ENCODE measurements around the gene WDR33.

Gene WDR33

DNA sequence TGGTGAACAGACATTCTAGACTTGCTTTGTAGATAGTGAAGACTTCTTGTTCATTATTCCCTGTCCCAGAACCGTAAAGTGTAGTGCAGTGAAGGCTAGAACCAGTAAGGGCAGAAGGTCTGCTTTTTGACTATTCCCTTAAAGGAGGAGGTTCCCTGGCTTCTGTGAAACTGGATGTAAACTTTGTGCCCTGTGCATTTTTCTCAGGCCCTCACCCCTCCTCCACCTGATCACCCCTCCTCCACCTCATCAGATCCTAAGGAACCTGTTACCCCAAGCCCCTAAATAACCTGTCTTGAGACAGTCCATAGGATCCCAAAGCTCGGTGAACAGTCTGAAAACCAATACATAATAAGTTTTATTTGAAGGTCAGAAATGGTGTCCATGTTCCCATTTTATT is 75.9 kb downstream of the WDR33 start:
- no peak overlapping the region for H3K27ac Mint-ChIP-seq
- intact Hi-C loops (cut with micrococcal nuclease): no loop called here
- H3K4me3 Mint-ChIP-seq: no peak overlapping the region
- no peaks in the 10 kb centered on the region for H3K9me3 Mint-ChIP-seq
- H3K36me3 Mint-ChIP-seq (ENCODE audit: low read depth): peaks cover 40% of the 10 kb centered on the region
- H3K4me1 Mint-ChIP-seq (ENCODE audit: low read depth): no peaks in the 10 kb centered on the region
- H3K27me3 Mint-ChIP-seq: no peaks in the 10 kb centered on the region

DNA sequence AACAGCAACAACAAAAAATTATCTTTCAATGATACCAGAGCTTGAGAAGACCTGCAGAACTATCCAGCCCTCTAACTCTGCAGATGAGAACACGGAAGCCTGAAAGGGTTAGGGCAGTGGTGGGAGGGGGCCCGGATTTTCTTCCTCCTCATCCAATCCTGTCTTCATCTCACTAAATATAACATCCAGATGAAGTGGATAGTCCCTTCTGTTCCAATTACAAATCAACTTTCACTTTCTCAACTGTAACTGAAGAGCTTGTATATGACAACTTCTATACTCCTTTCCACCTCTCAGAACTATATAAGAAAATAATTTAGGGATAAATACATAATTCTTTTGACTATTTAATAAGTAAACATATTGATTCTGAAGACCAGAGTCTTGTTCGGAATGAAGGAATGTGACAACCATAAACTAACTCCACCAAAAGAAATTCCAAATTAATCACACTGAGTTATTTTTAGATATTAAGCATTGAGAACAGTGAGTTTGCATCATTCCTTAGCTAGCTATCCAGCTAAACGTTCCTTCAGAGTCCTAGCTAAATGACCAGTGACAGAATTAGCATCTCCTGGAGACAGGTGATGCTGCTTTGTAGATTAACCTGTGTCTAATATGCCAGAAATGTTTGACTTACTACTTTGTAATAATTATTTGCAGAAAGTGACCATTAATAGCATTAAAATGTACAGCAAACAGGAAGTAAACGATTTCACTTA is 77.0 kb downstream of the WDR33 start:
- intact Hi-C loops (cut with micrococcal nuclease): no loop called here
- no peak overlapping the region for H3K4me3 Mint-ChIP-seq
- H3K9me3 Mint-ChIP-seq: no peaks in the 10 kb centered on the region
- no peak overlapping the region for H3K27ac Mint-ChIP-seq
- H3K4me1 Mint-ChIP-seq (ENCODE audit: low read depth): no peaks in the 10 kb centered on the region
- no peaks in the 10 kb centered on the region for H3K27me3 Mint-ChIP-seq
- H3K36me3 Mint-ChIP-seq (ENCODE audit: low read depth): peaks cover 34% of the 10 kb centered on the region

DNA sequence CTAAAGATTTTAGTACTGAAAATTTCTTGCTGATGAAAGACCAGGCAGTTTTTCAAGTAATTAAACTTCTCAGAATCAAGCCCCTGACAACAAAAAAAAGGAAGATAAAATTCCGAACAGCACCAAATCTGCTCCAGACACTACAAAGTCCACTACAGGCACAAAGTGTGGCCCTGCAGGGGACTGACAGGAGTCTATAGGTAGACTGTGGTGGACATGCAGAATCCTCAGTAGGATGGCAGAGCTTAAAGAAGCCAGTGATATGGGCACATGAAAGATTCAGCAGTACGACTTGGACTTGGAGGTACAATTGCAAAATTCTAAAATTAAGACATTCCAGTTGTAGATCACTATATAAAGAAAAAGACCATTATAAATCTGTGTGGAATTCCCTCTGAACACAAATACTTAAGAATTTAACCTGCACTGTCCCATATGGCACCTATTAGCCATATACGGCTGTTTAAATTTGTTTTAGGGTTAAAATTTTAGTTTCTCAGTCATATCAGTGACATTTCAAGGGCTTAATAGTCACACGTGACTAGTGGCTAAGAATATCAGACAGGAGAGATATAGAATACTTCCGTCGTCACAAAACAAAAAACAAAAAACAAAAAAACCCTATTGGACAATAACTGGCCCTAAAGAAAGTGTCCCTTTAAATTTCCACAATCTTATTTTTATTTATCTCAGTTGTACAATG is 77.7 kb downstream of the WDR33 start:
- no peaks in the 10 kb centered on the region for H3K27me3 Mint-ChIP-seq
- no peaks in the 10 kb centered on the region for H3K9me3 Mint-ChIP-seq
- no peak overlapping the region for H3K27ac Mint-ChIP-seq
- H3K4me1 Mint-ChIP-seq (ENCODE audit: low read depth): no peaks in the 10 kb centered on the region
- H3K36me3 Mint-ChIP-seq (ENCODE audit: low read depth): peaks cover 27% of the 10 kb centered on the region
- intact Hi-C loops (cut with micrococcal nuclease): no loop called here
- H3K4me3 Mint-ChIP-seq: no peak overlapping the region

DNA sequence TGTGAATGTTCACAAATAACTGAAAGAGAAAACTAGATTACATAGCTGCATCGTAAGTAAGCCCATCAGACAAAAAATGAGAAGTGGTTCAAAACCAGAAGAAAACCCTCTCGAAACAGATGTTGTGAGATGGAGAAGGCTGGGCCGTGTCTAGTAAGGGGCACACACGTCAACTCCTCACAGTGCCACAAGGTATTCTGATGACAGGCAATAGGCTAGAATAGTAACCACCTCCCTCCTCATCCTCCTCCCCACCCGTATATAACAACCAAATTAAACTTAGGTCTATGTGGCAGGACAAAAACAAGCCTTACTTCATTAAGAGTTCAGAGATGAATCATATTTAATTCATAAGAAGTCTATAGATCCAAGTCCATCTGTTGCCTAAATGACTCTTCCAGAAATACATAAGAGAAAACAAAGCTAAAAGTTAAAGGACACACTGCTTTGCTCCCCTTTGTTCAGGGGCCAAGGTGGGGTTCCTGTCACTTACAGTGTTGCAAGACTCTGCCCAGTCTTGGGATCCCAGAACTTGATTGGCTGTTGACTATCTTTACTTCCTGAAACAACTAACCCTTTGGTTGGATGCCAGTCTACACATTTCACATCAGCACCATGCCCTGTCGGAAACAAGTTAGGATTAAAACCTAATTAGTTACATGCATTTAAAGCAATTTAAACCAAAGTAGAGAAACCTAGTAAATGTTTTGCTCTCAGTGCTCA is 84.7 kb downstream of the WDR33 start:
- Mint-ChIP-seq H3K27ac (no peak overlapping the region), H3K27me3 (no peaks in the 10 kb centered on the region), H3K36me3 (ENCODE audit: low read depth) (peaks cover 49% of the 10 kb centered on the region), H3K9me3 (no peaks in the 10 kb centered on the region), H3K4me3 (no peak overlapping the region), H3K4me1 (ENCODE audit: low read depth) (peaks cover 6% of the 10 kb centered on the region)
- intact Hi-C loops (cut with micrococcal nuclease): no loop called here

DNA sequence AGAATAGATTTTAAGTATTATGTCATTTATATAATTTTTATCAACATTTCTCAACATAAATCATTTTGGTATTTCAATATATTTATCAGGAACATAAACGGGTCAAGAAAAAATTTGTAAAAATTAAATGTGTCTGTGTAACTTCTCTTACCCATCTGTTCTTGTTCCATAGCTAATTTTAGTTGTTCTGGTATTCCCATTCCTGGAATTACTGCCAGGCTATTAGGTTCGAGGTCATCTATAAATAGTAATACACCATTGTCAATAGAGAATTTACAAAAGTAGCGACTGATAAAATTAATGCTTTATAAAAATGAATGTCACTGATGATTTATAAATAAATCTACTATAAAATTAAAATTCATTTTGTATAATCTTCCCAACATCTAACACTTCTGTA is 88.2 kb downstream of the WDR33 start:
- intact Hi-C loops (cut with micrococcal nuclease): no loop called here
- no peaks in the 10 kb centered on the region for H3K9me3 Mint-ChIP-seq
- H3K27me3 Mint-ChIP-seq: no peaks in the 10 kb centered on the region
- H3K4me3 Mint-ChIP-seq: no peak overlapping the region
- no peak overlapping the region for H3K27ac Mint-ChIP-seq
- H3K36me3 Mint-ChIP-seq (ENCODE audit: low read depth): peaks cover 82% of the 10 kb centered on the region
- H3K4me1 Mint-ChIP-seq (ENCODE audit: low read depth): peaks cover 6% of the 10 kb centered on the region

DNA sequence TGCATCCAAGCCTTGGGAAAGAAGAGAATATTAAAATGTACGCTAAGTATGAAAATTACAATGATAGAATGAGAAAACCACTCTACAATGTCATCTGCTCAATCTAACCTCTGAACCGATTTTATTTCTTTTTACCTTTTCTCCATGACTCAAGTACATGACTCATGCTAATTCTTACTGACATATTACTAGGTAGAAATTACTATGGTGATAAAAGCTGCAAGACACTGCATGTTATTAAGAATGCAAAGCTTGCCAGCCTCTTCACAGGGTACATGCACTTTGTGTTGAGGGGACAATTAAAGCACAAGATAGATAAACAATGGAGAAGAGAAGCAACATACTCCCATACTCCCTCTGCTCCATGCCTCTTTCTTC is 89.0 kb downstream of the WDR33 start:
- H3K9me3 Mint-ChIP-seq: no peaks in the 10 kb centered on the region
- H3K27me3 Mint-ChIP-seq: no peaks in the 10 kb centered on the region
- H3K27ac Mint-ChIP-seq: no peak overlapping the region
- peaks cover 6% of the 10 kb centered on the region for H3K4me1 Mint-ChIP-seq (ENCODE audit: low read depth)
- H3K4me3 Mint-ChIP-seq: no peak overlapping the region
- intact Hi-C loops (cut with micrococcal nuclease): no loop called here
- H3K36me3 Mint-ChIP-seq (ENCODE audit: low read depth): peaks cover 82% of the 10 kb centered on the region

DNA sequence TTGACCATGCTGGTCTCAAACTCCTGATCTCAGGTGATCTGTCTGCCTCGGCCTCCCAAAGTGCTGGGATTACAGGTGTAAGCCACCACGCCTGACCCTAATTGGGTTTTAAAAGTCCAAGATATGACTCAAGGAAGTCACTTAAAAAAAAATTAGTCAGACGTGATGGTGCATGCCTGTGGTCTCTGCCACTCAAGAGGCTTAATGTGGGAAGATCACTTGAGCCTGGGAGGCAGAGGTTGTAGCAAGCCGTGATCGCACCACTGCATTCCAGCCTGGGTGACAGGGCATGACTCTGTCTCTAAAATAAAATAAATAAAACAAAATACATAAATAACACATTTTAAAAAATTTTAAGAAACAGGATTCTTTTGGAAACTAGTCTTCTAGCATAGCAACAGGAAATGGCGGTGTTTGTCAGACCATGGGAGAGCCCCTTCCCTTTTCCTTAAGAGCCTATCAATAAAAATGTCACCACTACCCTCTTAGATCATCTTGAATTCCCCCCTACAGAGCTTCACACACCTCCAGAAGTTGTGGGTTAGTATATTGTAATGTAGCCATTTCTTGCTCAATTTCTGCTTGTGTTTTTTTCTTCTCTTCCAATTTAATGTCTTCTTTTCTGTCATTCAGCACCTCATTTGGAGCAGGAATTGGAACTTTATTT is 89.5 kb downstream of the WDR33 start:
- no peaks in the 10 kb centered on the region for H3K9me3 Mint-ChIP-seq
- intact Hi-C loops (cut with micrococcal nuclease): no loop called here
- no peaks in the 10 kb centered on the region for H3K27me3 Mint-ChIP-seq
- peaks cover 9% of the 10 kb centered on the region for H3K4me1 Mint-ChIP-seq (ENCODE audit: low read depth)
- H3K27ac Mint-ChIP-seq: no peak overlapping the region
- H3K36me3 Mint-ChIP-seq (ENCODE audit: low read depth): peaks cover 82% of the 10 kb centered on the region
- no peak overlapping the region for H3K4me3 Mint-ChIP-seq

DNA sequence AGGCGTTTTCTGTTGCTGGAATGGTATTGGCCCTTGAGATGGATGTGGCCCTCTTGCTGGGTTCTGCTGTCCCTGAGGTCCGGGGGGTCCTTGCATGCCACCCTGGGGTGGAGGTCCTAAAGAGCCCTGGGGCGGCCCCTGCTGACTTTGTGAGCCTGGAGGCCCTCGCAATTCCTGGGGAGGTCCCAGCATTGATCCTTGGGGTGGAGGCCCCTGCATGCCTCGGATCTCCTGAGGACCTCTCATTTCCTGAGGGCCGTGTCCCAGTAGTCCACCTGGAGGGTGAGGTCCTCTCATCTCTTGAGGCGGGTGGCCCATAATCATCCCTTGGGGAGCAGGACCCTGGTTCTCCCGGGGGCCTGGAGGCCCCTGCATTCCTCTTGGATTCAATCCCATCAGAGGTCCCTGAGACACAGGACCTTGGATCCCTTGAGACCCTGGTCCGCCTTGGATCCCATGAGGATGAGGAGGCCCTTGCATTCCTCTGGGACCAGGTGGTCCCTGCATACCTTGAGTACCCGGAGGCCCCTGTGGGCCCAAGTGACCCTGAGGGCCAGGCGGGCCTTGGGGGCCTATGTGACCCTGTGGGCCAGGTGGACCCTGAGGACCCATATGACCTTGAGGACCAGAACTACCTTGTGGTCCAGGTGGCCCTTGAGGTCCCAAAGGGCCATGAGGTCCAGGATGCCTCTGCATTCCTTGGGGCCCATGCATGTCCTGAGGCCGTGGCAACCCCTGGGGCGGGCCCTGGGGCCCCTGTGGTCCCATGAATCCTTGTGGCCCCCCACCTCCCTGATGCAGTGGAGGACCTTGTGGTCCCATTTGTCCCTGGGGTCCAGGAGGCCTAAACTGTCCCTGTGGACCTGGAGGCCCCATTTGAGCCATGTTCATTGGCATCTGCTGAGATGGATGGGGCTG is 91.4 kb downstream of the WDR33 start:
- Mint-ChIP-seq H3K4me3 (no peak overlapping the region), H3K27me3 (no peaks in the 10 kb centered on the region), H3K27ac (no peak overlapping the region), H3K36me3 (ENCODE audit: low read depth) (peaks cover 87% of the 10 kb centered on the region), H3K4me1 (ENCODE audit: low read depth) (peaks cover 18% of the 10 kb centered on the region), H3K9me3 (no peaks in the 10 kb centered on the region)
- intact Hi-C loops (cut with micrococcal nuclease): no loop called here

DNA sequence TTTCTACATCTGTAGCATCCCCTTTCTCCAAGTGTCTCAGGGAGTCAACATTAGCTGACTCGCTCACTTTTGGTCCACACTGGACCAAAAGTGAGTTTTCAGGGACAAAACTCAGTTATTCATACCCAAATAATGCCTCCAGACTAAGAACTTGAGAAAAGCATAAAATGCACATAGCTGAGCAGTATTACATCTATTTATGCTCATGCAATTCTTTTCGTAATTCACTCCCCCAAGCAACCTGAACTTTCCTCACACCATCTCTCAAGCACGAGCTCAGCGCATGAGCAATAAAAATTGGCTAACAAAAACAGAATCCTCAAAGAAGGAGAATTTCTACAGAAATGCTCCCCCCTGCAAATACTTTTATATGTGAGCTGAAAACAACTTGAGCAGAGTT is 92.7 kb downstream of the WDR33 start:
- Mint-ChIP-seq H3K27me3 (no peaks in the 10 kb centered on the region), H3K36me3 (ENCODE audit: low read depth) (peaks cover 88% of the 10 kb centered on the region), H3K27ac (no peak overlapping the region), H3K9me3 (no peaks in the 10 kb centered on the region), H3K4me1 (ENCODE audit: low read depth) (peaks cover 17% of the 10 kb centered on the region), H3K4me3 (no peak overlapping the region)
- intact Hi-C loops (cut with micrococcal nuclease): no loop called here

DNA sequence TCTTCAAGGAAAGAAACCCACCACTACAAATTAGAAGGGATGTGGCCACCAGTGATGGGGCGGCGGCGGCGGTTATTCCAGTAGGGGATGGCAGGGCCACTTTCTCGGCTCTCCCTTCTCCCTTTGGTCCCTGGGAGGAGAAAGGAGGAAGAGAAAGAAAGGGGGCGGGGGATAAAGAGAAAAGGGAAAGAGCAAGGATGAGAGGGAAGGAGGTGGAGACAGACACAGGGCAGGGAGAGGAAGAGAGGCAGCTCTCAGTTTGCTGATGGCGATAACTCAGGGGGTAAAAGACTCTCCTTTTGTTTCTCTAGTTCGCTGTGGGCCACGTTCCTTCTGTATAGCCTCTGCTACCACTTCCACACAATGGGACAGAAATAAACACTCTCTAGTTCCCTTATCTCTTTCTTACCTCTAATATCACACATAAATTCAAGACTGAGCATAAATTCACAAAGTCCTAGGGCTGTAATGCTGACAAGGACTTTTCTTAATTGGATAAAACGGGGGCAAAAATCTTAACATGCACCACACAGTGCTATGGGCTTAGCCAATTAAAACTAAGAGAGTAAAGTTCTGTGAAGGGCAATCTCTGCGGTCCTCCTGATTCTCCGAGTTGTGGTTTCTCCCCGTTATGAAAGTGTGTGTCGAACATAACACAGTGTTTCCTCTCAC is 95.1 kb downstream of the WDR33 start:
- intact Hi-C loops (cut with micrococcal nuclease): no loop called here
- Mint-ChIP-seq H3K36me3 (ENCODE audit: low read depth) (peaks cover 83% of the 10 kb centered on the region), H3K27ac (peak overlapping the region; percentile 3)

DNA sequence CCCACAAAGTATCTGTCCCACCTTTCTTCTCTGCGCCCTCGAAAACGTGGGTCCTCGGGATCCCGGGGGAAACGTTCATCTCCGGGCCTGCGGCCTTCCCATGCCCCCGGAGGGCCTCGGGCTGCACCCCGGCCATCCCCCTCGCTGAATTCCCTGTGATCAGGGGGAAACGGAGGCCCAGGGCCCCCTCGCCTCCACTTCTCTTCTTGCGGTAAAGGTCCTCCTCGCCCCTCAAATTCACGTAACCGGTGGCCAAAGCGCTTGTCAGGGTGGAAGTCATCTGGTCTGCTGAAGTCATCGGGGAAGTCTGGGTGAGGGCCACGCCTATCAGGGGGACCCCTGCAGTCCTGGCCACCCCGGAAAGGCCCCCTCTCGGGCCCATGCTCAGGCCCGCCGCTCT is 97.4 kb downstream of the WDR33 start:
- H3K4me1 Mint-ChIP-seq (ENCODE audit: low read depth): peaks cover 17% of the 10 kb centered on the region
- H3K27me3 Mint-ChIP-seq: no peaks in the 10 kb centered on the region
- H3K9me3 Mint-ChIP-seq: no peaks in the 10 kb centered on the region

More for the DNA sequence above, 95.1 kb downstream of the WDR33 start:
- Mint-ChIP-seq H3K9me3 (no peaks in the 10 kb centered on the region), H3K4me1 (ENCODE audit: low read depth) (peaks cover 17% of the 10 kb centered on the region), H3K27me3 (no peaks in the 10 kb centered on the region), H3K4me3 (no peak overlapping the region)

DNA sequence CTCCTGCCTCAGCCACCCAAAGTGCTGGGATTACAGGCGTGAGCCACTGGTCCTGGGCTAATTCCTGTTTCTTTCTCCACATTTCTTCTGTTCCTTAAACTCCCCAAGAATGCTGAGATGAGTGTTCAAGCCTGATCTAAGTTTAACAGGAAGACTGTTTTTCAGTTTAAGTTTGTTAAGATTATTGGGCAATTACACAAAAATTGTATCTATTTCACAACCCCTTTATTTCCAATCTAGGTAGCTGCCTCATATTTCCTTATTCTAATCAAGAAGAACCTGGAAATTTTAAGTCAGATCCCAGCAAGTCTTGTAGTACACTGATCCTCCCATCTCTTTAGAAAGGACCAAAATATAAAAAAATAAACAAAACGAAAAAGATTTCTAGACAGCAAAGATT is 98.0 kb downstream of the WDR33 start:
- Mint-ChIP-seq H3K27me3 (no peaks in the 10 kb centered on the region), H3K9me3 (no peaks in the 10 kb centered on the region), H3K4me1 (ENCODE audit: low read depth) (peaks cover 17% of the 10 kb centered on the region), H3K36me3 (ENCODE audit: low read depth) (peaks cover 83% of the 10 kb centered on the region), H3K27ac (no peak overlapping the region), H3K4me3 (no peak overlapping the region)
- intact Hi-C loops (cut with micrococcal nuclease): no loop called here

More for the DNA sequence above, 97.4 kb downstream of the WDR33 start:
- Mint-ChIP-seq H3K4me3 (no peak overlapping the region), H3K36me3 (ENCODE audit: low read depth) (peaks cover 83% of the 10 kb centered on the region), H3K27ac (no peak overlapping the region)
- intact Hi-C loops (cut with micrococcal nuclease): no loop called here

DNA sequence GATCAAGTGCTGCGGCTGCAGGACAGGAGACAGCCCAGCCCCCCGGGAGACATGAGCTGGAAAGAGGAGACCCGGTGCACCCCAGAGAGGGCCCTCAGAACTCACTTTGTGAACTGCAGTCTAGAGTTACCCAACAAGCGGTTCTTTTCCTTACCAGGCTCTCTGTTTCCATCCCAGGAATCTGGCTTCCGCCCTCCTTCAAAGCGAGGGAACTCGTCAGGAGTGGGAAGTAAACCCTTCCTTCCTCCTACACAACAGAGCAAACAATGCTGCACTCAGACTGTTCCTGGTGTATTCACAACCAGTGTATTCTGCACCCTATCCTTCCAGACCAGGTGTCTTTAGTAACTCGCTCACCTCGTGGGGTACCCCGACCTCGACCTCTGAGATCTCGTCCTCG is 101.6 kb downstream of the WDR33 start:
- Mint-ChIP-seq H3K4me1 (ENCODE audit: low read depth) (peaks cover 12% of the 10 kb centered on the region), H3K9me3 (no peaks in the 10 kb centered on the region), H3K36me3 (ENCODE audit: low read depth) (peaks cover 91% of the 10 kb centered on the region), H3K4me3 (no peak overlapping the region), H3K27ac (no peak overlapping the region), H3K27me3 (no peaks in the 10 kb centered on the region)
- intact Hi-C loops (cut with micrococcal nuclease): no loop called here

All from dendritic cell treated with granulocyte-macrophage colony-stimulating factor and Interleukin-4, amounts not matched to agents 40 ng/mL and 50 ng/mL, for 4 days (primary cell).